ENCODE measurements around the gene KDM4C. TPM values are rescaled to one million over a fixed set of nuclear protein-coding genes. Genes with fewer than 3 reads are reported as not detected.

Gene KDM4C
- total RNA-seq, 2 experiments from 2014 or later: 51.5 to 60.3 TPM

DNA sequence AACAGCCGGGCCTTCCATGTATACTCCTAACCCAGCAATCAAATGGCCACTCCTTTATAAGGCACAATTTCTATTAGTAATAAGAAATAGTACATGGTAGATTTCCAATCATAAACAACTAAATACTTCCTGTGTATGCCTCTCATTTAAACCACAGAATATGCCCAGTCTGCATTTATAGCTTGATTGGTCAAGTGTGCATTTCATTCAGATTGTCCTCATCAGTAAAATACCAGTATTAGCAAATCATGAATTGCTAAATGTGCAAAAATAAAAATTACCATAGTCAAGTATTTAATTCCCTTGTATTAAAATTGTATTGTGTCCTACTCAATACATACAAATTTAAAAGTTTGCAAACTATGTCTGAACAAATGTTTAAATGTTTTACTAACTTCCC lies 406.2 kb downstream of the KDM4C start:
- no peaks in the 10 kb centered on the region for H3K79me2 ChIP-seq (ENCODE audit: insufficient read depth, low read depth, low read length)
- H3K4me3 ChIP-seq (ENCODE audit: low read depth, low read length, poor library complexity, severe bottlenecking): no peak overlapping the region
- no peak overlapping the region for H3K4me2 ChIP-seq (ENCODE audit: low read length)
- DNase-seq (ENCODE audit: low spot score): no peak
- no peak overlapping the region for H3K27ac ChIP-seq (ENCODE audit: low read depth, low read length, poor library complexity, severe bottlenecking)
- TF ChIP-seq, protein P1, sequence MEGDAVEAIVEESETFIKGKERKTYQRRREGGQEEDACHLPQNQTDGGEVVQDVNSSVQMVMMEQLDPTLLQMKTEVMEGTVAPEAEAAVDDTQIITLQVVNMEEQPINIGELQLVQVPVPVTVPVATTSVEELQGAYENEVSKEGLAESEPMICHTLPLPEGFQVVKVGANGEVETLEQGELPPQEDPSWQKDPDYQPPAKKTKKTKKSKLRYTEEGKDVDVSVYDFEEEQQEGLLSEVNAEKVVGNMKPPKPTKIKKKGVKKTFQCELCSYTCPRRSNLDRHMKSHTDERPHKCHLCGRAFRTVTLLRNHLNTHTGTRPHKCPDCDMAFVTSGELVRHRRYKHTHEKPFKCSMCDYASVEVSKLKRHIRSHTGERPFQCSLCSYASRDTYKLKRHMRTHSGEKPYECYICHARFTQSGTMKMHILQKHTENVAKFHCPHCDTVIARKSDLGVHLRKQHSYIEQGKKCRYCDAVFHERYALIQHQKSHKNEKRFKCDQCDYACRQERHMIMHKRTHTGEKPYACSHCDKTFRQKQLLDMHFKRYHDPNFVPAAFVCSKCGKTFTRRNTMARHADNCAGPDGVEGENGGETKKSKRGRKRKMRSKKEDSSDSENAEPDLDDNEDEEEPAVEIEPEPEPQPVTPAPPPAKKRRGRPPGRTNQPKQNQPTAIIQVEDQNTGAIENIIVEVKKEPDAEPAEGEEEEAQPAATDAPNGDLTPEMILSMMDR (conservative IDR thresholded peaks at IDR 0.05; ENCODE audit: low read length): no peak
- no peak for TF ChIP-seq EZH2phosphoT487 (IDR thresholded peaks at IDR 0.05; ENCODE audit: borderline replicate concordance, low read depth, low read length)
- no TSS peak for BruUV-seq (replicated peaks)
- intact Hi-C loops (cut with micrococcal nuclease; ENCODE audit: unreplicated experiment): no loop called here
- peaks cover 5% of the 10 kb centered on the region for H3K36me3 ChIP-seq (ENCODE audit: insufficient read depth, low read length)
- no peaks in the 10 kb centered on the region for H3K4me1 ChIP-seq (ENCODE audit: insufficient read depth, low read length, poor library complexity, severe bottlenecking)
- no peaks in the 10 kb centered on the region for H3K9me2 ChIP-seq (ENCODE audit: insufficient read depth, low read length)
- no peaks in the 10 kb centered on the region for H4K20me1 ChIP-seq (ENCODE audit: insufficient read depth, low read length)
- no peaks in the 10 kb centered on the region for H3K9me3 ChIP-seq (ENCODE audit: low read length)
- POLR2A ChIA-PET: interaction anchor here (0.9 kb wide), 1 partner anchor 16 kb away, joined by 3 read pairs; no protein-coding TSS in a partner anchor
- CTCF ChIA-PET (ENCODE audit: unreplicated experiment): no interaction called here
- no peak overlapping the region for H2AFZ ChIP-seq (ENCODE audit: low read length)

DNA sequence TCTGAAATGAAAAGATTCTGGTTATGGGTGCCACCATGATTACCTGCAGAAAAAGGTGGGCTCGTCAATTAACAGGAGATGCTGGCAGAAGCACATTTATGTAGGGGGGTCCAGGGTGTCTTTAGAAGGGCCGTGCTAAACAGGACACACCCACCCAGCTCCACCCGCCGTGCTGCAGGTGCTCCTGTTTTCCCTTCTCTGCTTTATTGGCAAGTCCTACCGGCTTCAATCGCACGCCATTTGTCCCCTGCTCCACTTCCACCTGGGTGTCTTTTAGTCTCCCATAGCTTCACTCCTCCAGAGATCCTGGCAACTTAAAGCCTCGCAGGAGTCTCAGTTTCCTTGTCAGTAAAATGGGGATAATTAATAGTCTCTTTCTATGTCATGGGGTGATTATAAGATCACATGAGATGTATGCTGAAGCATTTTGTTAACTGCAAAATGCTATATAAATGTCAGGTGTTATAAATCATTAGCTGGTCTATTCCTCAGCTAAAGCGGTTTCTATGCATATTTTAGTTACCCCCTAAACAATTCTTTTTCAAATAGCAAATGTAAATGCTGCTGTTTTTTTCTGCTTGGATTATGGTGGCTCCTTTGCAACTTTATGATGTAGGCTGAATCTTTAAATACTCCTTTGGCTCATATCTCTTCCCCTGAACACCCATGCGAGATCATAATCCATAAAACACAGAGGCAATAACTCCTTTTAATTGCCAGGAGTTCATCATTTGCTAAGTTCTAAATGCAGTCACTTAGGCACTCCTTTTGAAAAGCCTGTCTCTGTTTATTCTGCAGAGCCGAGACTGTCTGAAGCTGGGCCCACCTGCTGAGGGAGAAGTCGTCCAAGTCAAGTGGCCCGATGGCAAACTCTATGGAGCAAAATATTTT lies 406.9 kb downstream of the KDM4C start:
- no peaks in the 10 kb centered on the region for H4K20me1 ChIP-seq (ENCODE audit: insufficient read depth, low read length)
- POLR2A ChIA-PET: no interaction called here
- H3K9me2 ChIP-seq (ENCODE audit: insufficient read depth, low read length): no peaks in the 10 kb centered on the region
- TF ChIP-seq, protein P1 (conservative IDR thresholded peaks at IDR 0.05; ENCODE audit: low read length): no peak
- TF ChIP-seq EZH2phosphoT487 (IDR thresholded peaks at IDR 0.05; ENCODE audit: borderline replicate concordance, low read depth, low read length): no peak
- no peak for DNase-seq (ENCODE audit: low spot score)
- BruUV-seq (replicated peaks): no TSS peak
- H3K9me3 ChIP-seq (ENCODE audit: low read length): no peaks in the 10 kb centered on the region
- no peak overlapping the region for H2AFZ ChIP-seq (ENCODE audit: low read length)
- no peak overlapping the region for H3K4me3 ChIP-seq (ENCODE audit: low read depth, low read length, poor library complexity, severe bottlenecking)
- no peaks in the 10 kb centered on the region for H3K79me2 ChIP-seq (ENCODE audit: insufficient read depth, low read depth, low read length)
- H3K36me3 ChIP-seq (ENCODE audit: insufficient read depth, low read length): peaks cover 6% of the 10 kb centered on the region
- no peaks in the 10 kb centered on the region for H3K4me1 ChIP-seq (ENCODE audit: insufficient read depth, low read length, poor library complexity, severe bottlenecking)
- no peak overlapping the region for H3K27ac ChIP-seq (ENCODE audit: low read depth, low read length, poor library complexity, severe bottlenecking)
- CTCF ChIA-PET (ENCODE audit: unreplicated experiment): no interaction called here
- no peak overlapping the region for H3K4me2 ChIP-seq (ENCODE audit: low read length)
- intact Hi-C loops (cut with micrococcal nuclease; ENCODE audit: unreplicated experiment): no loop called here
